ENCODE results near the gene GJC3. TPM values are rescaled to one million over a fixed set of nuclear protein-coding genes. Genes with fewer than 3 reads are reported as not detected.
A peak's percentile ranks its signal among the peaks of the same experiment; 100 is the strongest.
"Not testable (repeated sequence)": the region's sequence is repeated elsewhere in the genome, so short reads cannot be mapped to it uniquely, and the experiment has no call there.

Gene GJC3
- polyA plus RNA-seq, 2 donors, result not detected

GRCh38 chr7:99938296-99938695, 8.9 kb upstream of the GJC3 start:
- H3K27me3 ChIP-seq (ENCODE audit: control insufficient read depth in 1 of 2, insufficient read depth in 2 of 2, low read length in 2 of 2), result no peaks in the 10 kb centered on the region
- 84 to 90% methylated on average over 2 of the region's 2 CpGs for WGBS, 2 donors

GRCh38 chr7:99935009-99935408, 5.6 kb upstream of the GJC3 start:
- not testable (repeated sequence) for H3K27me3 ChIP-seq (ENCODE audit: control insufficient read depth in 1 of 2, insufficient read depth in 2 of 2, low read length in 2 of 2); H3K27ac ChIP-seq (ENCODE audit: low read depth in 2 of 2, low read length in 1 of 2); H3K4me1 ChIP-seq (ENCODE audit: control insufficient read depth in 2 of 2, insufficient read depth in 2 of 2, low read length in 1 of 2); H3K36me3 ChIP-seq (ENCODE audit: control insufficient read depth in 2 of 2, insufficient read depth in 2 of 2, low read length in 1 of 2); H3K9me3 ChIP-seq (ENCODE audit: control insufficient read depth in 2 of 2, insufficient read depth in 1 of 2, low read depth in 1 of 2, low read length in 1 of 2); H3K4me3 ChIP-seq (ENCODE audit: low read depth in 1 of 2, low read length in 2 of 2)
- 49 to 51% methylated on average over 4 of the region's 4 CpGs for WGBS, 2 donors

More at GRCh38 chr7:99938296-99938695, 8.9 kb upstream of the GJC3 start:
- H3K4me3 ChIP-seq (ENCODE audit: low read depth in 1 of 2, low read length in 2 of 2), result no peak overlapping the region
- no peak overlapping the region for H3K27ac ChIP-seq (ENCODE audit: low read depth in 2 of 2, low read length in 1 of 2)
- no peaks in the 10 kb centered on the region for H3K9me3 ChIP-seq (ENCODE audit: control insufficient read depth in 2 of 2, insufficient read depth in 1 of 2, low read depth in 1 of 2, low read length in 1 of 2)
- no peaks in the 10 kb centered on the region for H3K36me3 ChIP-seq (ENCODE audit: control insufficient read depth in 2 of 2, insufficient read depth in 2 of 2, low read length in 1 of 2)
- H3K4me1 ChIP-seq (ENCODE audit: control insufficient read depth in 2 of 2, insufficient read depth in 2 of 2, low read length in 1 of 2), result no peaks in the 10 kb centered on the region

- Histone ChIP-seq H3K36me3 (ENCODE audit: control insufficient read depth in 2 of 2, insufficient read depth in 2 of 2, low read length in 1 of 2) (no peaks in the 10 kb centered on the region), H3K4me1 (ENCODE audit: control insufficient read depth in 2 of 2, insufficient read depth in 2 of 2, low read length in 1 of 2) (peaks cover 0 to 7% of the 10 kb centered on the region in 2 donors), H3K9me3 (ENCODE audit: control insufficient read depth in 2 of 2, insufficient read depth in 1 of 2, low read depth in 1 of 2, low read length in 1 of 2) (no peaks in the 10 kb centered on the region), H3K4me3 (ENCODE audit: low read depth in 1 of 2, low read length in 2 of 2) (no peak overlapping the region), H3K27ac (ENCODE audit: low read depth in 2 of 2, low read length in 1 of 2) (no peak overlapping the region), H3K27me3 (ENCODE audit: control insufficient read depth in 1 of 2, insufficient read depth in 2 of 2, low read length in 2 of 2) (no peaks in the 10 kb centered on the region)
- 86 to 88% methylated on average over 3 of the region's 3 CpGs for WGBS, 2 donors
These were observed 956 bp upstream of the GJC3 start for GRCh38 chr7:99930376-99930775.

- WGBS, 2 donors, result 29 to 51% methylated on average over 2 of the region's 2 CpGs
- no peak overlapping the region for H3K27ac ChIP-seq (ENCODE audit: low read depth in 2 of 2, low read length in 1 of 2)
These were observed 272 bp upstream of the GJC3 start for GRCh38 chr7:99929730-99930053.

GRCh38 chr7:99928188-99928587, 1.2 kb downstream of the GJC3 start:
- Histone ChIP-seq H3K9me3 (ENCODE audit: control insufficient read depth in 2 of 2, insufficient read depth in 1 of 2, low read depth in 1 of 2, low read length in 1 of 2) (no peaks in the 10 kb centered on the region), H3K27ac (ENCODE audit: low read depth in 2 of 2, low read length in 1 of 2) (no peak overlapping the region), H3K27me3 (ENCODE audit: control insufficient read depth in 1 of 2, insufficient read depth in 2 of 2, low read length in 2 of 2) (no peaks in the 10 kb centered on the region), H3K36me3 (ENCODE audit: control insufficient read depth in 2 of 2, insufficient read depth in 2 of 2, low read length in 1 of 2) (no peaks in the 10 kb centered on the region), H3K4me1 (ENCODE audit: control insufficient read depth in 2 of 2, insufficient read depth in 2 of 2, low read length in 1 of 2) (peaks cover 0 to 7% of the 10 kb centered on the region in 2 donors), H3K4me3 (ENCODE audit: low read depth in 1 of 2, low read length in 2 of 2) (no peak overlapping the region)
- 82 to 90% methylated on average over 2 of the region's 2 CpGs for WGBS, 2 donors

More at GRCh38 chr7:99929730-99930053, 272 bp upstream of the GJC3 start:
- Histone ChIP-seq H3K9me3 (ENCODE audit: control insufficient read depth in 2 of 2, insufficient read depth in 1 of 2, low read depth in 1 of 2, low read length in 1 of 2) (no peaks in the 10 kb centered on the region), H3K27me3 (ENCODE audit: control insufficient read depth in 1 of 2, insufficient read depth in 2 of 2, low read length in 2 of 2) (no peaks in the 10 kb centered on the region), H3K36me3 (ENCODE audit: control insufficient read depth in 2 of 2, insufficient read depth in 2 of 2, low read length in 1 of 2) (no peaks in the 10 kb centered on the region), H3K4me1 (ENCODE audit: control insufficient read depth in 2 of 2, insufficient read depth in 2 of 2, low read length in 1 of 2) (peaks cover 0 to 7% of the 10 kb centered on the region in 2 donors), H3K4me3 (ENCODE audit: low read depth in 1 of 2, low read length in 2 of 2) (no peak overlapping the region)

GRCh38 chr7:99927536-99927935, 1.9 kb downstream of the GJC3 start:
- Histone ChIP-seq H3K4me3 (ENCODE audit: low read depth in 1 of 2, low read length in 2 of 2) (no peak overlapping the region), H3K4me1 (ENCODE audit: control insufficient read depth in 2 of 2, insufficient read depth in 2 of 2, low read length in 1 of 2) (peaks cover 0 to 7% of the 10 kb centered on the region in 2 donors), H3K36me3 (ENCODE audit: control insufficient read depth in 2 of 2, insufficient read depth in 2 of 2, low read length in 1 of 2) (no peaks in the 10 kb centered on the region), H3K27ac (ENCODE audit: low read depth in 2 of 2, low read length in 1 of 2) (no peak overlapping the region), H3K9me3 (ENCODE audit: control insufficient read depth in 2 of 2, insufficient read depth in 1 of 2, low read depth in 1 of 2, low read length in 1 of 2) (no peaks in the 10 kb centered on the region), H3K27me3 (ENCODE audit: control insufficient read depth in 1 of 2, insufficient read depth in 2 of 2, low read length in 2 of 2) (no peaks in the 10 kb centered on the region)
- WGBS, 2 donors, result 79 to 83% methylated on average over 5 of the region's 5 CpGs

- Histone ChIP-seq H3K27me3 (ENCODE audit: control insufficient read depth in 1 of 2, insufficient read depth in 2 of 2, low read length in 2 of 2) (no peaks in the 10 kb centered on the region), H3K4me1 (ENCODE audit: control insufficient read depth in 2 of 2, insufficient read depth in 2 of 2, low read length in 1 of 2) (peaks cover 0 to 7% of the 10 kb centered on the region in 2 donors), H3K27ac (ENCODE audit: low read depth in 2 of 2, low read length in 1 of 2) (no peak overlapping the region), H3K36me3 (ENCODE audit: control insufficient read depth in 2 of 2, insufficient read depth in 2 of 2, low read length in 1 of 2) (no peaks in the 10 kb centered on the region), H3K9me3 (ENCODE audit: control insufficient read depth in 2 of 2, insufficient read depth in 1 of 2, low read depth in 1 of 2, low read length in 1 of 2) (no peaks in the 10 kb centered on the region), H3K4me3 (ENCODE audit: low read depth in 1 of 2, low read length in 2 of 2) (no peak overlapping the region)
These were observed 3.1 kb downstream of the GJC3 start for GRCh38 chr7:99926321-99926720.

GRCh38 chr7:99923200-99923599, 6.2 kb downstream of the GJC3 start:
- no peak overlapping the region for H3K27ac ChIP-seq (ENCODE audit: low read depth in 2 of 2, low read length in 1 of 2)
- H3K36me3 ChIP-seq (ENCODE audit: control insufficient read depth in 2 of 2, insufficient read depth in 2 of 2, low read length in 1 of 2), result no peaks in the 10 kb centered on the region
- no peaks in the 10 kb centered on the region for H3K9me3 ChIP-seq (ENCODE audit: control insufficient read depth in 2 of 2, insufficient read depth in 1 of 2, low read depth in 1 of 2, low read length in 1 of 2)
- no peaks in the 10 kb centered on the region for H3K4me1 ChIP-seq (ENCODE audit: control insufficient read depth in 2 of 2, insufficient read depth in 2 of 2, low read length in 1 of 2)
- WGBS, 2 donors, result 90 to 97% methylated on average over 3 of the region's 3 CpGs
- H3K27me3 ChIP-seq (ENCODE audit: control insufficient read depth in 1 of 2, insufficient read depth in 2 of 2, low read length in 2 of 2), result no peaks in the 10 kb centered on the region
- H3K4me3 ChIP-seq (ENCODE audit: low read depth in 1 of 2, low read length in 2 of 2), result no peak overlapping the region

GRCh38 chr7:99920149-99920548, 9.3 kb downstream of the GJC3 start:
- peak overlapping the region in 1 of 2 donors; percentile 78 for H3K4me3 ChIP-seq (ENCODE audit: low read depth in 1 of 2, low read length in 2 of 2)
- no peaks in the 10 kb centered on the region for H3K27me3 ChIP-seq (ENCODE audit: control insufficient read depth in 1 of 2, insufficient read depth in 2 of 2, low read length in 2 of 2)
- no peaks in the 10 kb centered on the region for H3K4me1 ChIP-seq (ENCODE audit: control insufficient read depth in 2 of 2, insufficient read depth in 2 of 2, low read length in 1 of 2)
- H3K9me3 ChIP-seq (ENCODE audit: control insufficient read depth in 2 of 2, insufficient read depth in 1 of 2, low read depth in 1 of 2, low read length in 1 of 2), result no peaks in the 10 kb centered on the region
- H3K27ac ChIP-seq (ENCODE audit: low read depth in 2 of 2, low read length in 1 of 2), result no peak overlapping the region
- WGBS, 2 donors, result 57 to 74% methylated on average over 3 of the region's 3 CpGs
- no peaks in the 10 kb centered on the region for H3K36me3 ChIP-seq (ENCODE audit: control insufficient read depth in 2 of 2, insufficient read depth in 2 of 2, low read length in 1 of 2)

- Histone ChIP-seq H3K27ac (ENCODE audit: low read depth in 2 of 2, low read length in 1 of 2) (peak overlapping the region; percentile 92 to 94), H3K27me3 (ENCODE audit: control insufficient read depth in 1 of 2, insufficient read depth in 2 of 2, low read length in 2 of 2) (no peaks in the 10 kb centered on the region), H3K4me1 (ENCODE audit: control insufficient read depth in 2 of 2, insufficient read depth in 2 of 2, low read length in 1 of 2) (no peaks in the 10 kb centered on the region), H3K4me3 (ENCODE audit: low read depth in 1 of 2, low read length in 2 of 2) (peak overlapping the region; percentile 78 to 92), H3K36me3 (ENCODE audit: control insufficient read depth in 2 of 2, insufficient read depth in 2 of 2, low read length in 1 of 2) (no peaks in the 10 kb centered on the region), H3K9me3 (ENCODE audit: control insufficient read depth in 2 of 2, insufficient read depth in 1 of 2, low read depth in 1 of 2, low read length in 1 of 2) (no peaks in the 10 kb centered on the region)
- 28 to 36% methylated on average over 4 of the region's 4 CpGs for WGBS, 2 donors
These were observed 9.7 kb downstream of the GJC3 start for GRCh38 chr7:99919814-99920112.

Measured in esophagus (tissue), 2 donors.